HepG2 (cell line): ENCODE results near the gene IQCE. TPM values are rescaled to one million over a fixed set of nuclear protein-coding genes. Genes with fewer than 3 reads are reported as not detected.

ENCODE experiments used
- GATAD1 ChIP-seq: IDR thresholded peaks from 2 replicates; pipeline ENCODE4 v1.6.1; 2016; ENCODE audit warnings: missing genetic modification reagents, missing compliant biosample characterization
- KDM1A ChIP-seq: IDR thresholded peaks from 2 replicates; pipeline ENCODE4 v1.6.1; 2016; ENCODE audit warnings: missing compliant biosample characterization
- KDM2A ChIP-seq: sonication (generic); formaldehyde crosslinking; IDR thresholded peaks from 2 replicates; pipeline ENCODE4 v1.4.0; 2020; ENCODE audit warnings: low read depth, missing genetic modification reagents, borderline replicate concordance
- SRSF1 ChIP-seq: fragments of 200-400 bp; formaldehyde crosslinking; optimal IDR thresholded peaks from 2 replicates; pipeline ENCODE3; 2017; ENCODE audit warnings: mild to moderate bottlenecking, low read depth, low read length, moderate library complexity
- TBX2 ChIP-seq: sonication (generic); formaldehyde crosslinking; IDR thresholded peaks from 2 replicates; pipeline ENCODE4 v1.5.0; 2020; ENCODE audit warnings: missing genetic modification reagents, mild to moderate bottlenecking, borderline replicate concordance
- ZNF337 ChIP-seq: sonication (generic); formaldehyde crosslinking; IDR thresholded peaks from 2 replicates; pipeline ENCODE4 v1.5.1; 2020; ENCODE audit warnings: missing genetic modification reagents, low read depth, mild to moderate bottlenecking, borderline replicate concordance
- ZNF570 ChIP-seq: sonication (generic); formaldehyde crosslinking; IDR thresholded peaks from 2 replicates; pipeline ENCODE4 v1.4.0; 2020; ENCODE audit warnings: mild to moderate bottlenecking, missing genetic modification reagents, borderline replicate concordance
- ZNF775 ChIP-seq: sonication (generic); formaldehyde crosslinking; IDR thresholded peaks from 2 replicates; pipeline ENCODE4 v1.4.0; 2020; ENCODE audit warnings: missing genetic modification reagents, mild to moderate bottlenecking, moderate library complexity, borderline replicate concordance
- ZNF839 ChIP-seq: sonication (generic); formaldehyde crosslinking; IDR thresholded peaks from 2 replicates; pipeline ENCODE4 v1.4.0; 2020; ENCODE audit warnings: missing genetic modification reagents, mild to moderate bottlenecking, borderline replicate concordance
- ZSCAN12 ChIP-seq: sonication (generic); formaldehyde crosslinking; IDR thresholded peaks from 2 replicates; pipeline ENCODE4 v1.9.0; 2021; ENCODE audit warnings: mild to moderate bottlenecking, missing genetic modification reagents
- polyA plus RNA-seq, 8 experiments: library from polyadenylated mRNA; depleted of rRNA in 3 of 8; stranded (reverse) in 7 of 8; unstranded in 1 of 8; fragments of >200 nt; fragmentation: Illumina TruSeq in 4 of 8; extraction: Trizol in 4 of 8; gene quantifications; 2 replicates each; pipeline versions ENCODE4 v1.2.1 to v1.2.3, GENCODE V29; 2011 to 2016; ENCODE audit warnings: low read depth in 4 of 8, missing spikeins in 1 of 8, mixed read lengths in 1 of 8; ENCODE audit not compliant: insufficient read depth in 1 of 8
- total RNA-seq, 5 experiments: library from RNA; depleted of rRNA; stranded (reverse); fragments of >200 nt; fragmentation: Illumina TruSeq; extraction: Trizol; gene quantifications; 2 replicates each; pipeline ENCODE4 v1.2.3, GENCODE V29; 2016; ENCODE audit warnings: low read depth in 1 of 5
- TF ChIP-seq, protein P1 (sequence below): sonication (generic); formaldehyde crosslinking; IDR thresholded peaks from 2 replicates; pipeline ENCODE4 v1.4.0; 2020; ENCODE audit warnings: mild to moderate bottlenecking, missing genetic modification reagents
- TF ChIP-seq, protein P2 (sequence below): IDR thresholded peaks from 2 replicates; pipeline ENCODE4 v1.6.1; 2016; ENCODE audit warnings: missing compliant biosample characterization, missing genetic modification reagents, borderline replicate concordance
- TF ChIP-seq, protein P3 (sequence below): sonication (generic); formaldehyde crosslinking; IDR thresholded peaks from 2 replicates; pipeline ENCODE4 v1.4.0; 2020; ENCODE audit warnings: mild to moderate bottlenecking, missing genetic modification reagents
- TF ChIP-seq, protein P4 (sequence below): sonication (generic); formaldehyde crosslinking; IDR thresholded peaks from 2 replicates; pipeline ENCODE4 v1.4.0; 2020; ENCODE audit warnings: mild to moderate bottlenecking, missing genetic modification reagents
- TF ChIP-seq, protein P5 (sequence below), 2 experiments: fragments of 450-650 bp in 1 of 2; sonication (generic) in 1 of 2; formaldehyde crosslinking; IDR thresholded peaks; 2 replicates each; pipeline versions ENCODE4 v1.5.0 to v1.8.0; 2020 to 2022; ENCODE audit warnings: mild to moderate bottlenecking in 1 of 2, missing genetic modification reagents in 1 of 2

IQCE gene
- total and polyA plus RNA-seq, 2 of the 13 experiments (the other 11 are each of a cell fraction or from before 2014, with no cell fraction given) = 1.5 to 2.5 TPM

DNA sequence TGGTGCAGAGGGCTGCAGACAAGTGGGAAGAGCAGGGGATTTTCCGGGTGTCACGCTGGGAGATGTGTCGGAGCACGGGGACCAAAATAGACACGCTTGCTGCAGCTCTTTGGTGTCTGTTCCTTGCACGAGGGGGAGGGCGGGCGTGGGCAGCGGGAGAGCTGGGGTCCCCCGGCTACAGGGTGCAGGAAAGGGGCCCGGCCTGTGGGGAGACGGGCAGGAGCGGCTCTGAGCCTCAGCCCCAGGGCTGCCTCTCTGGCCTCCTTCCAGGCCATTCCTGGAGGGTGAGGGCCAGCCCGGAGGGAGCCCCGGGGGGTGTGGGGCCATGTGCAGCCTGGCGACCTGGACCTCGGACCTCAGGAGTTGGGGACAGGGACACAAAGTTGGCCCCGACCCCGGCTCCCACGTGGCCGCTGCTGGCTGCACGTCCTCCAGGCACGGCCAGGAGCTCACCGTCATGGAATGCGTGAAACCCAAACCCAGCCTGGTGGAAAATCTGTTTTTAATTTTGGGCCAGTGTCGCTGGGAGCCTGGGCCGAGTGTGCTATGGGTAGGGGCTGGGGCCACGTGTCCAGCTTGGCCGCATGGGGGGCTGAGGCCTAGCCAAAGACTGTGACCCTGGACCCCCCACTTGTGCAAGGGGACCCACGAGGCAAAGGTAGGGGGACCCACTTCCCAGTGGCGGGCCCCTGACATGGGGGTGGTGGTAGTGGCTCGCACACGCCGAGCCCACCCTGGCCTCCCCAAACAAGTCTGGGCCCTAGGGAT lies 79.6 kb downstream of the IQCE start (continued):
- TF ChIP-seq TBX2 (peak; percentile 87; the same call in 1 of the 2 replicates), ZNF337 (CRISPR knock-in tag) (0 out of 2 replicates have a peak, but pooled peaks have one; percentile 33), GATAD1 (CRISPR knock-in tag) (peak; percentile 63), ZSCAN12 (peak; percentile 82; the same call in 1 of the 2 replicates), SRSF1 (peak; percentile 50), KDM1A (CRISPR knock-in tag) (0 out of 2 replicates have a peak, but pooled peaks have one; percentile 18), ZNF775 (CRISPR knock-in tag) (no peak), KDM2A (CRISPR knock-in tag) (peak; percentile 33; the same call in 1 of the 2 replicates), ZNF570 (no peak), ZNF839 (CRISPR knock-in tag) (no peak)
- TF ChIP-seq, protein P1, sequence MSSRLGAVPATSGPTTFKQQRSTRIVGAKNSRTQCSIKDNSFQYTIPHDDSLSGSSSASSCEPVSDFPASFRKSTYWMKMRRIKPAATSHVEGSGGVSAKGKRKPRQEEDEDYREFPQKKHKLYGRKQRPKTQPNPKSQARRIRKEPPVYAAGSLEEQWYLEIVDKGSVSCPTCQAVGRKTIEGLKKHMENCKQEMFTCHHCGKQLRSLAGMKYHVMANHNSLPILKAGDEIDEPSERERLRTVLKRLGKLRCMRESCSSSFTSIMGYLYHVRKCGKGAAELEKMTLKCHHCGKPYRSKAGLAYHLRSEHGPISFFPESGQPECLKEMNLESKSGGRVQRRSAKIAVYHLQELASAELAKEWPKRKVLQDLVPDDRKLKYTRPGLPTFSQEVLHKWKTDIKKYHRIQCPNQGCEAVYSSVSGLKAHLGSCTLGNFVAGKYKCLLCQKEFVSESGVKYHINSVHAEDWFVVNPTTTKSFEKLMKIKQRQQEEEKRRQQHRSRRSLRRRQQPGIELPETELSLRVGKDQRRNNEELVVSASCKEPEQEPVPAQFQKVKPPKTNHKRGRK (CRISPR knock-in tag) = no peak
- TF ChIP-seq, protein P2, sequence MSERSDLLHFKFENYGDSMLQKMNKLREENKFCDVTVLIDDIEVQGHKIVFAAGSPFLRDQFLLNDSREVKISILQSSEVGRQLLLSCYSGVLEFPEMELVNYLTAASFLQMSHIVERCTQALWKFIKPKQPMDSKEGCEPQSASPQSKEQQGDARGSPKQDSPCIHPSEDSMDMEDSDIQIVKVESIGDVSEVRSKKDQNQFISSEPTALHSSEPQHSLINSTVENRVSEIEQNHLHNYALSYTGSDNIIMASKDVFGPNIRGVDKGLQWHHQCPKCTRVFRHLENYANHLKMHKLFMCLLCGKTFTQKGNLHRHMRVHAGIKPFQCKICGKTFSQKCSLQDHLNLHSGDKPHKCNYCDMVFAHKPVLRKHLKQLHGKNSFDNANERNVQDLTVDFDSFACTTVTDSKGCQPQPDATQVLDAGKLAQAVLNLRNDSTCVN (CRISPR knock-in tag) = peak; percentile 68; the same call in 1 of the 2 replicates
- TF ChIP-seq, protein P3, sequence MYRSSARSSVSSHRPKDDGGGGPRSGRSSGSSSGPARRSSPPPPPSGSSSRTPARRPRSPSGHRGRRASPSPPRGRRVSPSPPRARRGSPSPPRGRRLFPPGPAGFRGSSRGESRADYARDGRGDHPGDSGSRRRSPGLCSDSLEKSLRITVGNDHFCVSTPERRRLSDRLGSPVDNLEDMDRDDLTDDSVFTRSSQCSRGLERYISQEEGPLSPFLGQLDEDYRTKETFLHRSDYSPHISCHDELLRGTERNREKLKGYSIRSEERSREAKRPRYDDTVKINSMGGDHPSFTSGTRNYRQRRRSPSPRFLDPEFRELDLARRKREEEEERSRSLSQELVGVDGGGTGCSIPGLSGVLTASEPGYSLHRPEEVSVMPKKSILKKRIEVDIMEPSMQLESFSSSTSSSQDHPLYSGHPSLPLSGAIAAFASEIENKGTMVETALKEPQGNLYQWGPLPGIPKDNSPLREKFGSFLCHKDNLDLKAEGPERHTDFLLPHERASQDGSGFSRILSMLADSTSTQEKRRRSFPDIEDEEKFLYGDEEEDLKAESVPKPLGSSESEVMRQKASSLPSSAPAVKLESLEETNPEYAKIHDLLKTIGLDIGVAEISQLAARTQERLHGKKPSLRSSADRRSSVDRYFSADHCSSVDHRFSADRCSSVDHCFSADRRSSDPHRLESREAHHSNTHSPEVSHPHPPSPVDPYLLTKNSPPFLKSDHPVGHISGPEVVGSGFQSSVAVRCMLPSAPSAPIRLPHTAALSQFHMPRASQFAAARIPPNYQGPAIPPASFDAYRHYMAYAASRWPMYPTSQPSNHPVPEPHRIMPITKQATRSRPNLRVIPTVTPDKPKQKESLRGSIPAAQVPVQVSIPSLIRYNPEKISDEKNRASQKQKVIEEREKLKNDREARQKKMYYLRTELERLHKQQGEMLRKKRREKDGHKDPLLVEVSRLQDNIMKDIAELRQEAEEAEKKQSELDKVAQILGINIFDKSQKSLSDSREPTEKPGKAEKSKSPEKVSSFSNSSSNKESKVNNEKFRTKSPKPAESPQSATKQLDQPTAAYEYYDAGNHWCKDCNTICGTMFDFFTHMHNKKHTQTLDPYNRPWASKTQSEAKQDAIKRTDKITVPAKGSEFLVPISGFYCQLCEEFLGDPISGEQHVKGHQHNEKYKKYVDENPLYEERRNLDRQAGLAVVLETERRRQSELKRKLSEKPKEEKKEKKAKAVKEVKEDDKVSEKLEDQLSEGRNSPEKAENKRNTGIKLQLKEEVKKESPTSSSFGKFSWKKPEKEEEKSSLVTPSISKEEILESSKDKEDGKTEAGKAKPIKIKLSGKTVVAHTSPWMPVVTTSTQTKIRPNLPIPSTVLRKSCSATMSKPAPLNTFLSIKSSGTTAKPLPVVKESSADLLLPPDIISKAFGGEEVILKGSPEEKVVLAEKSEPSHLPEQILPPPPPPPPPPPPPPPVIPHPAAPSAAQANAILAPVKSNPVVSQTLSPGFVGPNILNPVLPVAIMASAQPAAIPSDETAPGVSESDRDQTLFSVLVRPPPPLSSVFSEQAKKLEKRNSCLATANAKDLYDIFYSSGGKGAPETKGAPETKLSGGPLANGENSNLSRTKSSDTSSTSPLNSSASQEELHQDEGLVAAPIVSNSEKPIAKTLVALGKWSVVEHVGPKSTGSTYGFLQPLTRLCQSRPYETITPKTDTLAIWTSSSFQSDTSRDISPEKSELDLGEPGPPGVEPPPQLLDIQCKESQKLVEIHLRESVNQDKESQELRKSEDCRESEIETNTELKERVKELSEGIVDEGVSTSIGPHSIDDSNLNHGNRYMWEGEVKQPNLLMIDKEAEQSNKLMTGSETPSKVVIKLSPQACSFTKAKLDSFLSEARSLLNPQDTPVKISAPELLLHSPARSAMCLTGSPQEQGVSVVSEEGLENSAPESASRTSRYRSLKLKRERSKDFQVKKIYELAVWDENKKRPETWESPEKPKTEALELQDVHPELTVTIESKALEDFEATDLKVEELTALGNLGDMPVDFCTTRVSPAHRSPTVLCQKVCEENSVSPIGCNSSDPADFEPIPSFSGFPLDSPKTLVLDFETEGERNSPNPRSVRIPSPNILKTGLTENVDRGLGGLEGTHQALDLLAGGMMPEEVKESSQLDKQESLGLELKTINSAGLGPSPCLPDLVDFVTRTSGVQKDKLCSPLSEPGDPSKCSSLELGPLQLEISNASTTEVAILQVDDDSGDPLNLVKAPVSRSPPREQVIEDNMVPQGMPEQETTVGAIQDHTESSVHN (CRISPR knock-in tag) = no peak; the same call in 1 of the 2 replicates
- TF ChIP-seq, protein P4, sequence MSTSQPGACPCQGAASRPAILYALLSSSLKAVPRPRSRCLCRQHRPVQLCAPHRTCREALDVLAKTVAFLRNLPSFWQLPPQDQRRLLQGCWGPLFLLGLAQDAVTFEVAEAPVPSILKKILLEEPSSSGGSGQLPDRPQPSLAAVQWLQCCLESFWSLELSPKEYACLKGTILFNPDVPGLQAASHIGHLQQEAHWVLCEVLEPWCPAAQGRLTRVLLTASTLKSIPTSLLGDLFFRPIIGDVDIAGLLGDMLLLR (CRISPR knock-in tag) = peak; percentile 51; the same call in 1 of the 2 replicates
- TF ChIP-seq, protein P5, sequence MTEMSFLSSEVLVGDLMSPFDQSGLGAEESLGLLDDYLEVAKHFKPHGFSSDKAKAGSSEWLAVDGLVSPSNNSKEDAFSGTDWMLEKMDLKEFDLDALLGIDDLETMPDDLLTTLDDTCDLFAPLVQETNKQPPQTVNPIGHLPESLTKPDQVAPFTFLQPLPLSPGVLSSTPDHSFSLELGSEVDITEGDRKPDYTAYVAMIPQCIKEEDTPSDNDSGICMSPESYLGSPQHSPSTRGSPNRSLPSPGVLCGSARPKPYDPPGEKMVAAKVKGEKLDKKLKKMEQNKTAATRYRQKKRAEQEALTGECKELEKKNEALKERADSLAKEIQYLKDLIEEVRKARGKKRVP (CRISPR knock-in tag; IDR thresholded peaks at IDR 0.05) = no peak
